Panc1 (cell line): Measurements from ENCODE around the gene TANK. TPM values are rescaled to one million over a fixed set of nuclear protein-coding genes. Genes with fewer than 3 reads are reported as not detected.

Experiments
- ATAC-seq: fragments of 200-7000 bp; cut with Tn5 transposase; 2 replicates; pipeline ENCODE4 v1.9.1; 2020; ENCODE audit warnings: mild to moderate bottlenecking, moderate library complexity
- BruUV-seq: library from RNA; stranded (reverse); fragments of 400-500 nt; replicated peaks from 2 replicates; lab custom pipeline; 2021; lab: Mats Ljungman, UMichigan
- CTCF ChIA-PET: fragments of 300-600 bp; sonication (Branson Sonifier 250); formaldehyde crosslinking; loops from one replicate; lab custom pipeline; 2022; ENCODE audit warnings: antibody characterized with exemption; lab: Charles Lee
- POLR2A ChIA-PET: fragments of 300-600 bp; sonication (Branson Sonifier 250); formaldehyde crosslinking; loops from one replicate; lab custom pipeline; 2022; ENCODE audit warnings: antibody characterized with exemption; lab: Charles Lee
- DNase-seq: peaks from one replicate; pipeline ENCODE4 v3.0.0-alpha.2; 2010; ENCODE audit warnings: low read depth, low spot score
- H3K27ac ChIP-seq: 2 replicates; pipeline ENCODE4 v1.5.1; 2011; ENCODE audit warnings: mild to moderate bottlenecking, low read length, inconsistent platforms
- H3K27me3 ChIP-seq: fragments of 200-500 bp; sonication (Bioruptor generic); 2 replicates; pipeline ENCODE4 v1.6.0; 2014; ENCODE audit warnings: low read length, inconsistent platforms; ENCODE audit not compliant: control insufficient read depth, insufficient read depth
- H3K36me3 ChIP-seq: fragments of 200-500 bp; sonication (Bioruptor generic); 2 replicates; pipeline ENCODE4 v1.5.1; 2014; ENCODE audit warnings: inconsistent platforms, mild to moderate bottlenecking, low read length, moderate library complexity; ENCODE audit not compliant: control insufficient read depth, insufficient read depth
- H3K4me1 ChIP-seq: 2 replicates; pipeline ENCODE4 v1.5.1; 2011; ENCODE audit warnings: inconsistent platforms, mild to moderate bottlenecking, low read length, moderate library complexity; ENCODE audit not compliant: control insufficient read depth, insufficient read depth
- H3K4me3 ChIP-seq, 2 experiments: 2 replicates each; pipeline ENCODE4 v1.5.1; 2011 to 2012; ENCODE audit warnings: low read depth in 2 of 2, low read length in 2 of 2, mild to moderate bottlenecking in 2 of 2, inconsistent platforms in 1 of 2, moderate library complexity in 1 of 2
- H3K9me3 ChIP-seq: fragments of 200-500 bp; sonication (Bioruptor generic); 2 replicates; pipeline ENCODE4 v1.5.1; 2014; ENCODE audit warnings: low read depth, mild to moderate bottlenecking, inconsistent platforms, low read length, moderate library complexity; ENCODE audit not compliant: control insufficient read depth, insufficient read depth
- CTCF ChIP-seq: fragments of 450-650 bp; IDR thresholded peaks from 2 replicates; pipeline ENCODE4 v1.5.1; 2017; ENCODE audit warnings: mild to moderate bottlenecking
- POLR2AphosphoS5 ChIP-seq: IDR thresholded peaks from 2 replicates; pipeline ENCODE4 v1.6.1; 2012; ENCODE audit warnings: mild to moderate bottlenecking, low read depth, low read length, moderate library complexity
- SIN3A ChIP-seq: IDR thresholded peaks from 2 replicates; pipeline ENCODE4 v1.6.1; 2012; ENCODE audit warnings: low read depth, mild to moderate bottlenecking, low read length, moderate library complexity, borderline replicate concordance; ENCODE audit not compliant: insufficient read depth
- TCF7L2 ChIP-seq: IDR thresholded peaks from 2 replicates; pipeline ENCODE4 v1.6.1; 2011; ENCODE audit warnings: mild to moderate bottlenecking, low read depth, low read length, inconsistent platforms
- in situ Hi-C: cut with HindIII; loops from 2 replicates; pipeline ENCODE4 v1.10.0; 2016; ENCODE audit warnings: low sequenced_read_pairs, low pct_unique_long_range_greater_than_20kb
- intact Hi-C: fragments of 100-400 bp; cut with micrococcal nuclease; formaldehyde crosslinking; loops from one replicate; pipeline ENCODE4 v1.10.0; 2022; ENCODE audit not compliant: unreplicated experiment
- total RNA-seq: library from RNA; stranded (reverse); gene quantifications from one replicate; pipeline ENCODE4 v1.2.1, GENCODE V29; 2021; ENCODE audit not compliant: unreplicated experiment
- TF ChIP-seq, protein P1 (sequence below), 2 experiments: IDR thresholded peaks; 2 replicates each; pipeline ENCODE4 v1.6.1; 2011 to 2012; ENCODE audit warnings: low read depth in 2 of 2, control low read depth in 1 of 2, low read length in 1 of 2, mild to moderate bottlenecking in 1 of 2, moderate library complexity in 1 of 2; ENCODE audit not compliant: insufficient read depth in 1 of 2

The TANK gene
- total RNA-seq, 1 experiment from 2014 or later, result 36.0 TPM

DNA sequence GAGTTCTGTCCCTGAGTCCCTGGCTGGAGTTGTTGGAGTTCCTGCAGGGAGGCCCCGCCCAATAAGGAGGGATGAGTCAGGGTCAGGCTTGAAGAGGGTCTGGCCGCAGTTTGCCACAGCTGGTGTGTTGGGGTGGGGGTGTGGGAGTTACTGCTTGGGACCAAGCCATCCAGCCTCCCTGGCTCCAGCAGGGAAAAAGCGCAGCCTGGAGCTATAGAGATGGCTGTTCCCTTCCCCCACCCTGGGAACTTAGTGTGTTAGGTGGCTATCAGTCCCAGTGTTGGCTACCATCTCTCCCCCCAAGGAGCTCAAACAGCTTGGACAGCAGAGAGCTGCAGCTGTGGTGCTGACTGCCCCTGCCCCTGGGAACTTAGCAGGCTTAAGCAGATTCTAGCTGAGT is 13.2 kb upstream of the TANK start:
- BruUV-seq, result no TSS peak
- H3K4me1 ChIP-seq, result no peaks in the 10 kb centered on the region
- intact Hi-C loops (no loop called here), in situ Hi-C loops (no loop called here)
- peaks cover 23% of the 10 kb centered on the region; the same call in 1 of the 2 replicates for H3K9me3 ChIP-seq
- DNase-seq (no peak), ATAC-seq (no peak)
- ChIA-PET POLR2A (no interaction called here), CTCF (no interaction called here)
- H3K4me3 ChIP-seq, result no peak overlapping the region
- no peak for TF ChIP-seq CTCF
- TF ChIP-seq, protein P1, sequence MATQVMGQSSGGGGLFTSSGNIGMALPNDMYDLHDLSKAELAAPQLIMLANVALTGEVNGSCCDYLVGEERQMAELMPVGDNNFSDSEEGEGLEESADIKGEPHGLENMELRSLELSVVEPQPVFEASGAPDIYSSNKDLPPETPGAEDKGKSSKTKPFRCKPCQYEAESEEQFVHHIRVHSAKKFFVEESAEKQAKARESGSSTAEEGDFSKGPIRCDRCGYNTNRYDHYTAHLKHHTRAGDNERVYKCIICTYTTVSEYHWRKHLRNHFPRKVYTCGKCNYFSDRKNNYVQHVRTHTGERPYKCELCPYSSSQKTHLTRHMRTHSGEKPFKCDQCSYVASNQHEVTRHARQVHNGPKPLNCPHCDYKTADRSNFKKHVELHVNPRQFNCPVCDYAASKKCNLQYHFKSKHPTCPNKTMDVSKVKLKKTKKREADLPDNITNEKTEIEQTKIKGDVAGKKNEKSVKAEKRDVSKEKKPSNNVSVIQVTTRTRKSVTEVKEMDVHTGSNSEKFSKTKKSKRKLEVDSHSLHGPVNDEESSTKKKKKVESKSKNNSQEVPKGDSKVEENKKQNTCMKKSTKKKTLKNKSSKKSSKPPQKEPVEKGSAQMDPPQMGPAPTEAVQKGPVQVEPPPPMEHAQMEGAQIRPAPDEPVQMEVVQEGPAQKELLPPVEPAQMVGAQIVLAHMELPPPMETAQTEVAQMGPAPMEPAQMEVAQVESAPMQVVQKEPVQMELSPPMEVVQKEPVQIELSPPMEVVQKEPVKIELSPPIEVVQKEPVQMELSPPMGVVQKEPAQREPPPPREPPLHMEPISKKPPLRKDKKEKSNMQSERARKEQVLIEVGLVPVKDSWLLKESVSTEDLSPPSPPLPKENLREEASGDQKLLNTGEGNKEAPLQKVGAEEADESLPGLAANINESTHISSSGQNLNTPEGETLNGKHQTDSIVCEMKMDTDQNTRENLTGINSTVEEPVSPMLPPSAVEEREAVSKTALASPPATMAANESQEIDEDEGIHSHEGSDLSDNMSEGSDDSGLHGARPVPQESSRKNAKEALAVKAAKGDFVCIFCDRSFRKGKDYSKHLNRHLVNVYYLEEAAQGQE (IDR thresholded peaks at IDR 0.05; ENCODE audit: insufficient read depth in 1 of 2, low read depth in 2 of 2, low read length in 1 of 2), result no peak
- no peak for TF ChIP-seq SIN3A
- TF ChIP-seq TCF7L2, result no peak
- no peak for TF ChIP-seq POLR2AphosphoS5
- H3K27me3 ChIP-seq, result no peaks in the 10 kb centered on the region
- no peak overlapping the region for H3K27ac ChIP-seq
- no peaks in the 10 kb centered on the region for H3K36me3 ChIP-seq

GRCh38 chr2:161147856-161148255 is 12.4 kb upstream of the TANK start:
- intact Hi-C loops, result no loop called here
- ATAC-seq, result no peak
- Histone ChIP-seq H3K27ac (no peak overlapping the region), H3K36me3 (no peaks in the 10 kb centered on the region), H3K9me3 (peaks cover 28% of the 10 kb centered on the region; the same call in 1 of the 2 replicates), H3K4me1 (no peaks in the 10 kb centered on the region), H3K4me3 (no peak overlapping the region), H3K27me3 (no peaks in the 10 kb centered on the region)
- DNase-seq, result no peak
- TF ChIP-seq SIN3A, result no peak
- no peak for TF ChIP-seq CTCF
- TF ChIP-seq, protein P1 (IDR thresholded peaks at IDR 0.05; ENCODE audit: insufficient read depth in 1 of 2, low read depth in 2 of 2, low read length in 1 of 2), result no peak
- TF ChIP-seq TCF7L2, result no peak
- TF ChIP-seq POLR2AphosphoS5, result no peak
- in situ Hi-C loops, result no loop called here
- ChIA-PET CTCF (no interaction called here), POLR2A (no interaction called here)
- no TSS peak for BruUV-seq
